Large intestine (tissue), 3 donors: ENCODE results near the gene RBM28. TPM values are rescaled to one million over a fixed set of nuclear protein-coding genes. Genes with fewer than 3 reads are reported as not detected.

ENCODE experiments used
- DNase-seq, 2 donors: peaks; one replicate each; pipeline versions ENCODE4 v3.0.0 to v3.0.0-alpha.2; 2013
- H3K27ac ChIP-seq: one replicate; pipeline ENCODE4 v1.5.1; 2013; ENCODE audit warnings: low read length
- H3K27me3 ChIP-seq: 2 replicates; pipeline ENCODE4 v1.6.1; 2013; ENCODE audit warnings: low read length; ENCODE audit not compliant: control insufficient read depth, insufficient read depth
- H3K36me3 ChIP-seq: 2 replicates; pipeline ENCODE4 v1.6.1; 2013; ENCODE audit warnings: low read length; ENCODE audit not compliant: control insufficient read depth, insufficient read depth
- H3K4me1 ChIP-seq: one replicate; pipeline ENCODE4 v1.6.1; 2013; ENCODE audit warnings: low read length; ENCODE audit not compliant: control insufficient read depth, insufficient read depth
- H3K4me3 ChIP-seq: one replicate; pipeline ENCODE4 v1.5.1; 2013; ENCODE audit warnings: low read length
- H3K9me3 ChIP-seq: one replicate; pipeline ENCODE4 v1.6.1; 2013; ENCODE audit warnings: mild to moderate bottlenecking, low read depth, low read length, moderate library complexity; ENCODE audit not compliant: control insufficient read depth
- WGBS: methylation state at CpG from one replicate; pipeline ENCODE4 v1.1.5; 2013; ENCODE audit warnings: low lambda C conversion rate; ENCODE audit not compliant: insufficient coverage; 5-methylcytosine and 5-hydroxymethylcytosine counted together
- polyA plus RNA-seq: library from polyadenylated mRNA; unstranded; fragments of 120-200 nt; gene quantifications from one replicate; pipeline ENCODE4 v1.2.1, GENCODE V29; 2013

RBM28 gene
- polyA plus RNA-seq, 1 donor, result 25.3 TPM

DNA sequence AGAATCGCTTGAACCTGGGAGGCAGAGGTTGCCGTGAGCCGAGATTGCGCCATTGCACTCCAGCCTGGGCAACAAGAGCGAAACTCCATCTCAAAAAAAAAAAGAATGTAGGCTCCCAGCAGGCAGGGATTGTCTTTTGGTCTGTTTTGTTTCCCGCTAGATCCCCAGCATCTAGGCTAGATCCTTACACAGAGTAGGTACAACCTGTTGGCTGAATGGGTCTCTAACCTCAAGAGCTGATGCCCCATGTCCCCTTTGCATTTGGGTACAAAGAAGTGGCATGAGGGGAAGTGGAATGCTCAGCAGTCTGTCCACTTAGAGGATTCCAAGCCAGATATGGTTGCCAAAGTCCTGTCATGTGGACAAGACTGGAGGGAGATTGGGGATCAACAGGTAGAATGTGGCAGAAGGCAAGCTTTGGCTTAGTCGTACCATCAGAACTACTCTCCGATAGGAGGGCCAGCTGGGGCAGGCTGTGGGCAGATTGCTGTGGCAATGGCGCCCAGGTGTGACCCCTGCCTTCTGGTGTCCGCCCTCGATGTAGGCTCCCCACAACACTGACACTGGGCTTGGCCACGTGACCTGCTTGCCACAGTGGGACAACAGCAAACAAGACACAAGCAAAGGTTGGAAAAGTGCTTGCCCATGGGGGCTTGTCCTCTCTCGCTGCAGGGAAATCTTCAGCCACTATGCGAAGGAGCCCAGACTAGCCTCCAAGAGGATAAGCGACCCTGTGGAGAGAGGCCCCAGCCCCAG is 81.3 kb downstream of the RBM28 start:
- DNase-seq, result no peak
- Histone ChIP-seq H3K4me3 (no peak overlapping the region), H3K36me3 (no peaks in the 10 kb centered on the region), H3K27ac (no peak overlapping the region), H3K27me3 (peaks cover 4% of the 10 kb centered on the region), H3K4me1 (peaks cover 25% of the 10 kb centered on the region), H3K9me3 (no peaks in the 10 kb centered on the region)
- no CpG with 5 or more reads among the region's 15 CpGs for WGBS

GRCh38 chr7:128260069-128260795 is 83.5 kb downstream of the RBM28 start:
- H3K4me3 ChIP-seq, result no peak overlapping the region
- H3K36me3 ChIP-seq, result no peaks in the 10 kb centered on the region
- no peak overlapping the region for H3K27ac ChIP-seq
- peaks cover 19% of the 10 kb centered on the region for H3K4me1 ChIP-seq
- WGBS, result 0% methylated on average over 2 of the region's 12 CpGs
- DNase-seq, result peak in 1 of 2 donors; percentile 6
- H3K9me3 ChIP-seq, result no peaks in the 10 kb centered on the region
- H3K27me3 ChIP-seq, result no peaks in the 10 kb centered on the region

- Histone ChIP-seq H3K4me1 (peaks cover 16% of the 10 kb centered on the region), H3K36me3 (no peaks in the 10 kb centered on the region), H3K4me3 (no peak overlapping the region), H3K9me3 (no peaks in the 10 kb centered on the region), H3K27ac (no peak overlapping the region), H3K27me3 (no peaks in the 10 kb centered on the region)
- peak in 1 of 2 donors; percentile 39 for DNase-seq
- 33% methylated on average over 2 of the region's 11 CpGs for WGBS
These were observed 84.3 kb downstream of the RBM28 start for GRCh38 chr7:128259131-128260061.

GRCh38 chr7:128257458-128257857 is 86.2 kb downstream of the RBM28 start:
- Histone ChIP-seq H3K27ac (no peak overlapping the region), H3K9me3 (no peaks in the 10 kb centered on the region), H3K4me1 (peaks cover 16% of the 10 kb centered on the region), H3K27me3 (no peaks in the 10 kb centered on the region), H3K4me3 (no peak overlapping the region), H3K36me3 (no peaks in the 10 kb centered on the region)
- WGBS, result 100% methylated on average over 1 of the region's 14 CpGs
- no peak for DNase-seq

DNA sequence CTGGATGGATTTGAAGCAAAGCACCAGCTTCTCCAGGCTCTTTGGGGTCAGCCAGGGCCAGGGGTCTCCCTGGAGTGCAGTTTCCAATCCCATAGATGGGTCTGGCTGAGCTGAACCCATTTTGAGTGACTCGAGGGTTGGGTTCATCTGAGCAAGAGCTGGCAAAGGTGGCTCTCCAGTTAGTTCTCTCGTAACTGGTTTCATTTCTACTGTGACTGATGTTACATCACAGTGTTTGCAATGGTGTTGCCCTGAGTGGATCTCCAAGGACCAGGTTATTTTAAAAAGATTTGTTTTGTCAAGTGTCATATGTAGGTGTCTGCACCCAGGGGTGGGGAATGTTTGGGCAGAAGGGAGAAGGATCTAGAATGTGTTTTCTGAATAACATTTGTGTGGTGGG is 88.4 kb downstream of the RBM28 start:
- H3K36me3 ChIP-seq, result no peaks in the 10 kb centered on the region
- H3K27me3 ChIP-seq, result peaks cover 7% of the 10 kb centered on the region
- no peak overlapping the region for H3K27ac ChIP-seq
- H3K9me3 ChIP-seq, result no peaks in the 10 kb centered on the region
- no peak overlapping the region for H3K4me3 ChIP-seq
- WGBS, result no CpG with 5 or more reads among the region's 2 CpGs
- DNase-seq, result no peak
- H3K4me1 ChIP-seq, result peaks cover 13% of the 10 kb centered on the region

DNA sequence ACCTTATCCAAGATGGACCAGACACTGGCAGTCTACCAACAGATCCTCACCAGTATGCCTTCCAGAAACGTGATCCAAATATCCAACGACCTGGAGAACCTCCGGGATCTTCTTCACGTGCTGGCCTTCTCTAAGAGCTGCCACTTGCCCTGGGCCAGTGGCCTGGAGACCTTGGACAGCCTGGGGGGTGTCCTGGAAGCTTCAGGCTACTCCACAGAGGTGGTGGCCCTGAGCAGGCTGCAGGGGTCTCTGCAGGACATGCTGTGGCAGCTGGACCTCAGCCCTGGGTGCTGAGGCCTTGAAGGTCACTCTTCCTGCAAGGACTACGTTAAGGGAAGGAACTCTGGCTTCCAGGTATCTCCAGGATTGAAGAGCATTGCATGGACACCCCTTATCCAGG is 89.2 kb downstream of the RBM28 start:
- no peak for DNase-seq
- H3K9me3 ChIP-seq, result no peaks in the 10 kb centered on the region
- no peak overlapping the region for H3K4me3 ChIP-seq
- H3K27ac ChIP-seq, result no peak overlapping the region
- H3K4me1 ChIP-seq, result peaks cover 5% of the 10 kb centered on the region
- H3K36me3 ChIP-seq, result no peaks in the 10 kb centered on the region
- H3K27me3 ChIP-seq, result peaks cover 13% of the 10 kb centered on the region
- 73% methylated on average over 2 of the region's 5 CpGs for WGBS

DNA sequence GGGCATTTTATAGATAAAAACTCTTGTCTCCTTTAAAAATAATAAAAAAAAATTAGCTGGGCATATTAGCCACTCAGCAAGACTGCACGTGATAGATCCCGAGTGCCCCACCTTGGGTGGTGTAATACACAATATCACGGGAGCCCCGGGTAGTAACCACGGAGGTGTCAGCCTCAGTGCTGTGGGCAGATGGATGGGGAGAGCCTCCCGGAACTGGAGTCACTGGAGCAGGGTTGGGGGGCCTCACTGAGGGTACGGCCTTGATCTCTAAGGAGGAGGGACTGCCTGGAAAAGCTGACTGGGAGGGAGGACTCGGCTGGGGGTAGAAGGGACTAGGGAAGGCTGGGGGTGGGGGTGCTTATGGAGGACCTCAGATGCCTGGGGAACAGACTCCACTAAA is 90.0 kb downstream of the RBM28 start:
- no peaks in the 10 kb centered on the region for H3K9me3 ChIP-seq
- DNase-seq, result no peak
- no peak overlapping the region for H3K27ac ChIP-seq
- H3K36me3 ChIP-seq, result no peaks in the 10 kb centered on the region
- 60% methylated on average over 1 of the region's 8 CpGs for WGBS
- peaks cover 18% of the 10 kb centered on the region for H3K27me3 ChIP-seq
- H3K4me1 ChIP-seq, result no peaks in the 10 kb centered on the region
- H3K4me3 ChIP-seq, result no peak overlapping the region

DNA sequence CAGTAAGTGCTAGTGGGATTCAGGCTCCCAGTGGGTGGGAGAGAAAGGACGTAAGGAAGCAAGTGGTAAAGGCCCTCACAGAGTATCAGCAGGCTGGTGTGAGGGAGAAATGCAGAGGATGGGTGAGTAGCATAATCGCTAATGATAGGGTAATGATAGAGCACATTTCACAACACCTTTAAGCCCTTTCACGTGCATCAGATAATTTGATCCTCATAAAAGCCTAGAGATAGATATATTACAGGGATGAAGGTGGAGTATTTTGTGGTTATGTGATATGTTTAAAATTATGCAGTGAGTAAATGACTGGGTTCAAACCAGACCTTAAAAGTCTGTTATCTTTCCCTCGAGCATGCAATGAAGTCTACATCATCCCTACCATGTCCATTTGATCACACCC is 92.4 kb downstream of the RBM28 start:
- Histone ChIP-seq H3K9me3 (no peaks in the 10 kb centered on the region), H3K27me3 (peaks cover 18% of the 10 kb centered on the region), H3K27ac (no peak overlapping the region), H3K4me3 (no peak overlapping the region), H3K4me1 (no peaks in the 10 kb centered on the region), H3K36me3 (no peaks in the 10 kb centered on the region)
- WGBS, result 0% methylated on average over 1 of the region's 4 CpGs
- no peak for DNase-seq
